Esophagus mucosa (tissue), 1 donor: ENCODE data around the gene ABHD10. TPM values are rescaled to one million over a fixed set of nuclear protein-coding genes. Genes with fewer than 3 reads are reported as not detected.
"Not testable (repeated sequence)": the region's sequence is repeated elsewhere in the genome, so short reads cannot be mapped to it uniquely, and the experiment has no call there.

Experiments
- ATAC-seq: fragments of 200-7000 bp; cut with Tn5 transposase; one replicate; pipeline ENCODE4 v1.9.1; 2020
- total RNA-seq: library from RNA; stranded (reverse); gene quantifications from one replicate; pipeline ENCODE4 v1.2.4, GENCODE V29; 2023
- donor health status: DM: yes; HTN: yes; CAD: no.

ABHD10 gene
- total RNA-seq, 1 donor from 2014 or later, result 12.0 TPM

- ATAC-seq, result no peak
Measured at GRCh38 chr3:112034436-112034835, 55.6 kb downstream of the ABHD10 start, which contains the start of gene TMPRSS7. Gene TMPRSS7, plus strand, starts transcription at chr3:112034736. Its CDS starts 110 bp downstream, at chr3:112034846.

- ATAC-seq, result no peak
Measured at GRCh38 chr3:112035241-112035640, 56.4 kb downstream of the ABHD10 start.

GRCh38 chr3:112037194-112037593 lies 58.4 kb downstream of the ABHD10 start:
- not testable (repeated sequence) for ATAC-seq

GRCh38 chr3:112038863-112039262 lies 60.0 kb downstream of the ABHD10 start:
- ATAC-seq, result peak; percentile 73

- ATAC-seq, result no peak
Measured at GRCh38 chr3:112041321-112041720, 62.5 kb downstream of the ABHD10 start.

GRCh38 chr3:112042842-112043280 lies 64.0 kb downstream of the ABHD10 start:
- peak; percentile 27 for ATAC-seq

Other genes starting within 250 kb of the ABHD10 start
- gene PHLDB2, start 119.8 kb upstream of the ABHD10 start, total RNA-seq, result 22.2 TPM
- not detected for gene TAGLN3, start 19.9 kb downstream of the ABHD10 start, total RNA-seq
- gene TMPRSS7, start 55.7 kb downstream of the ABHD10 start, total RNA-seq, result not detected
- gene C3orf52, start 107.4 kb downstream of the ABHD10 start, total RNA-seq, result 3.3 TPM
- gene GCSAM, start 154.2 kb downstream of the ABHD10 start, total RNA-seq, result 1.1 TPM